Ovary (tissue), 3 donors: ENCODE results near the gene PAX9.

Experiments
- EP300 ChIP-seq: sonication (generic); formaldehyde crosslinking; IDR thresholded peaks from one replicate; pipeline ENCODE4 v1.6.1; 2017; ENCODE audit warnings: antibody characterized with exemption
- POLR2A ChIP-seq: fragments of 450-650 bp; IDR thresholded peaks from one replicate; pipeline ENCODE4 v1.6.1; 2017; ENCODE audit warnings: antibody characterized with exemption, mild to moderate bottlenecking, moderate library complexity
- TF ChIP-seq, protein P1 (sequence below), 3 donors: fragments of 450-650 bp in 2 of 3; fragments of 200-600 bp in 1 of 3; IDR thresholded peaks; one replicate each; pipeline versions ENCODE4 v1.5.1 to v1.8.0; 2016 to 2022; ENCODE audit warnings: antibody characterized with exemption in 3 of 3, mild to moderate bottlenecking in 1 of 3
- donor health status: DM: no; HTN: no; CAD: no.

DNA sequence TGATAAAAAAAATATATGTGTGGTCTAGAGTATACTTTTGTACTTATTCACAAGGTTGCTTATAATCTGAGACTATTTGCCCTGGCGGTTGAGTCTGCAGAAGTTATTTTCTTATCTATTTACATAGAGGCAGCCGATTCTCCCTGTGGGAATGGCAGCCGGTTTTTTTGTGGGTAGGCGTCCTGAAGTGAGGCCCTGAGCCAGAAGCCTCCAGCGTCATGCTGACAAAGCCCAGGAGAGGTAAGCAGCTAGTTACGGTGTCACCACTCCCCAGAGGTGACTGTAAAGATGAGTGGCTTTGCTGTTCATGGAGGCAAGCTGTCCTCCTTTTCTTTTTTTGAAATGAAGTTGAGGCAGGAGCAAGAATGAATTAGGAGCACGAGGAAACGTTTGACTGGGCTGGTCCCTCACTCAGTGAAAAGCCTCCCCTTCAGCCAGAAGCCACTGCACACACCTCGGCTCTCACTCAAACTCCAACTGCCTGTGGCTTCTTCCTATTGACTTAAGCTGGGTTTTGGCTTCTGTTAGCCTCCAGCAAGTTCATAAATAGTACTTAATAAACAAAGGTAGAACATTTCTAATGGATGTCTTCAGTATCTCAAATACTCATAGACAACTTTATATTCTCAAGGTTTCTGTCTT, 21.5 kb downstream of the PAX9 start:
- TF ChIP-seq, protein P1, sequence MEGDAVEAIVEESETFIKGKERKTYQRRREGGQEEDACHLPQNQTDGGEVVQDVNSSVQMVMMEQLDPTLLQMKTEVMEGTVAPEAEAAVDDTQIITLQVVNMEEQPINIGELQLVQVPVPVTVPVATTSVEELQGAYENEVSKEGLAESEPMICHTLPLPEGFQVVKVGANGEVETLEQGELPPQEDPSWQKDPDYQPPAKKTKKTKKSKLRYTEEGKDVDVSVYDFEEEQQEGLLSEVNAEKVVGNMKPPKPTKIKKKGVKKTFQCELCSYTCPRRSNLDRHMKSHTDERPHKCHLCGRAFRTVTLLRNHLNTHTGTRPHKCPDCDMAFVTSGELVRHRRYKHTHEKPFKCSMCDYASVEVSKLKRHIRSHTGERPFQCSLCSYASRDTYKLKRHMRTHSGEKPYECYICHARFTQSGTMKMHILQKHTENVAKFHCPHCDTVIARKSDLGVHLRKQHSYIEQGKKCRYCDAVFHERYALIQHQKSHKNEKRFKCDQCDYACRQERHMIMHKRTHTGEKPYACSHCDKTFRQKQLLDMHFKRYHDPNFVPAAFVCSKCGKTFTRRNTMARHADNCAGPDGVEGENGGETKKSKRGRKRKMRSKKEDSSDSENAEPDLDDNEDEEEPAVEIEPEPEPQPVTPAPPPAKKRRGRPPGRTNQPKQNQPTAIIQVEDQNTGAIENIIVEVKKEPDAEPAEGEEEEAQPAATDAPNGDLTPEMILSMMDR (IDR thresholded peaks at IDR 0.05): no peak
- no peak for TF ChIP-seq EP300
- no peak for TF ChIP-seq POLR2A
